ENCODE data around the gene SSUH2. TPM values are rescaled to one million over a fixed set of nuclear protein-coding genes. Genes with fewer than 3 reads are reported as not detected.
"Not testable (repeated sequence)": the region's sequence is repeated elsewhere in the genome, so short reads cannot be mapped to it uniquely, and the experiment has no call there.

Gene SSUH2
- total RNA-seq, 8 experiments from 2014 or later = 0.16 to 1.3 (median 0.37) TPM

DNA sequence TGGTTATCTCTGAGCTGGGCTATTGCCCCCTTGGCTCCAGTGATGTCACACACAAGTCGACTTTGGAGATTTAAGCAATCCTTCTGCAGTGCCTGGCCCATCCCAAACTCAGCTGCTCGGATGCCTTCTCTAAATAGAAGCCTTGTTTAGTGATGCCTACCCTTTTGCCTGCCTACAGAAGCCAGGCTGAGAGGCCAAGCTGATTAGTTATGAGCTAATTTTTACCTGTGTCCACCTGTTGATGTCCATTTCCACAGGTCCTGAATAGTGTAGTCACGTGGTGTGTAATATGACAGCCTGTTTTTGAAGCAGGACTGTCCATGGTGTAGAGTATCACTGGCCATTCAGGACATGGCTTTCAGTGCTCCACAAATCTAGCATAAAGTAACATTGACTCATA is 45.5 kb downstream of the SSUH2 start:
- 0 to 100% (median 65%) methylated on average over 1 to 3 of the region's 3 CpGs; no CpG with 5 or more reads in 4 of the 10 experiments for WGBS, 10 experiments
- Histone ChIP-seq H3K4me3 (no peak overlapping the region), H3K27ac (no peak overlapping the region), H3K4me1 (replicated peaks in 1 of 2) (no peaks in the 10 kb centered on the region)
- ATAC-seq (replicated peaks in 6 of 8) = no peak
- in situ Hi-C loops (cut with MboI; ENCODE audit: low pct_unique_long_range_greater_than_20kb in 2 of 9, low sequenced_read_pairs in 9 of 9, unreplicated experiment in 9 of 9) = no loop called here

DNA sequence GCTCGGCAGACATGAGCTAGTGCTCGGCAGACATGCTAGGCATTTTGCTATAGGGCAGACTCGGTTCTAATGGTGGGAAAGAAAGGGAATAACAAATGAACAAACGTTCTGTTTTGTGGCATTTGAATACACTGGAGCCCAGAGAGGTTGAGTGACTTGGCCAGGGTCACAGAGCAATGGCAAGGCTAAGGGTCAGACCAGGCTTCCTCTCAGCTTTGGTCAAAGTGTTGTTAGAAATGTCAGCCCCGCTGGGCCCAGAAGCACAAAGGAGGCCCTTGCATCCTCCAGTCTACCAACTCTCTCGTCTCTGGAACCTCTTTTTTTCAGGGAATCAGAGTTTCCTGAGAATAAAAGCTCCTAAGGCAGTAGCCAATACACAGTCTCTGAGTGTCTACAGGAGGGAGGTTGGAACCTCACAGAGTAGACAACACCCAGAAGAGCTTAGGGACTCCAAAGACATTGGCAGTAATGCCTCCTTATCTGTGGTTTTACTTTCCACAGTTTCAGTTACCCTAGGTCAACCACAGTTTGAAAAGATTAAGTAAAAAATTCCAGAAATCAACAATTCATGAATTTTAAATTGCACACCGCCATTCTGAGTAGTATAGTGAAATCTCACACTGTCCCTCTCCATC is 47.3 kb downstream of the SSUH2 start:
- WGBS, 10 experiments = 33 to 100% (median 77%) methylated on average over 1 to 5 of the region's 7 CpGs; no CpG with 5 or more reads in 2 of the 10 experiments
- Histone ChIP-seq H3K4me1 (replicated peaks in 1 of 2) (peaks cover 0 to 3% of the 10 kb centered on the region in 2 donors), H3K4me3 (no peak overlapping the region), H3K27ac (no peak overlapping the region)
- ATAC-seq (replicated peaks in 6 of 8) = peak in 2 of 8 experiments; percentile 44 to 49
- in situ Hi-C loops (cut with MboI; ENCODE audit: low pct_unique_long_range_greater_than_20kb in 2 of 9, low sequenced_read_pairs in 9 of 9, unreplicated experiment in 9 of 9) = no loop called here

GRCh38 chr3:8596321-8597218 is 48.0 kb downstream of the SSUH2 start:
- Histone ChIP-seq H3K4me3 (no peak overlapping the region), H3K27ac (no peak overlapping the region), H3K4me1 (replicated peaks in 1 of 2) (peaks cover 0 to 3% of the 10 kb centered on the region in 2 donors)
- ATAC-seq (replicated peaks in 6 of 8) = no peak
- 53 to 86% (median 78%) methylated on average over 1 to 9 of the region's 18 CpGs; no CpG with 5 or more reads in 2 of the 10 experiments for WGBS, 10 experiments
- in situ Hi-C loops (cut with MboI; ENCODE audit: low pct_unique_long_range_greater_than_20kb in 2 of 9, low sequenced_read_pairs in 9 of 9, unreplicated experiment in 9 of 9) = no loop called here

DNA sequence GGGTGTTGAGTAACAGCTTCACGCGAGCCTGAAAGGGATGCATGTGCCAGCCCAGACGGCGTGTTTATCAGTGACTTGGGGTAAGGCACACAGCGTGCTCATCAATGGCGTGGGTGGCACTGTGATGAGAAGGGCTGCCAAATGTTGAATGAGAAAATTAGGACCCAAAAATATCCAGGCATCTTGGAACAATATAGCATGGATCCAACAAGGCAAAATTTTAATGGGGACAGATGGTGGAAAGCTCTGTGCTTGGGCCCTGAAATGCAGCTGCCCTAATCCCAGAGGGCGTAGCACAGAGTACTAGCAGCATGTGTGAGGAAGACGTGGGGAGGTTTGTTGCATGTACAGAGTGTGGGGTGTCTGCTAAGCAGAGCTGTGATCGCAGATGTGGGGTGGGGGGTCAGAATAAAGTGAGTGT is 48.9 kb downstream of the SSUH2 start:
- WGBS, 10 experiments = 0 to 92% (median 49%) methylated on average over 1 to 6 of the region's 9 CpGs; no CpG with 5 or more reads in 4 of the 10 experiments
- H3K4me3 ChIP-seq = no peak overlapping the region
- in situ Hi-C loops (cut with MboI; ENCODE audit: low pct_unique_long_range_greater_than_20kb in 2 of 9, low sequenced_read_pairs in 9 of 9, unreplicated experiment in 9 of 9) = no loop called here
- peak in 2 of 8 experiments; percentile 21 to 46 for ATAC-seq (replicated peaks in 6 of 8)
- no peak overlapping the region for H3K27ac ChIP-seq
- H3K4me1 ChIP-seq (replicated peaks in 1 of 2) = peaks cover 0 to 3% of the 10 kb centered on the region in 2 donors

GRCh38 chr3:8595252-8595651 is 49.3 kb downstream of the SSUH2 start:
- WGBS, 10 experiments = 0 to 67% (median 53%) methylated on average over 1 to 2 of the region's 3 CpGs; no CpG with 5 or more reads in 7 of the 10 experiments
- ATAC-seq (replicated peaks in 6 of 8) = no peak
- H3K4me3 ChIP-seq = no peak overlapping the region
- in situ Hi-C loops (cut with MboI; ENCODE audit: low pct_unique_long_range_greater_than_20kb in 2 of 9, low sequenced_read_pairs in 9 of 9, unreplicated experiment in 9 of 9) = no loop called here
- peaks cover 0 to 3% of the 10 kb centered on the region in 2 donors for H3K4me1 ChIP-seq (replicated peaks in 1 of 2)
- H3K27ac ChIP-seq = no peak overlapping the region

- in situ Hi-C loops (cut with MboI; ENCODE audit: low pct_unique_long_range_greater_than_20kb in 2 of 9, low sequenced_read_pairs in 9 of 9, unreplicated experiment in 9 of 9) = no loop called here
- 33 to 86% (median 60%) methylated on average over 1 to 7 of the region's 9 CpGs; no CpG with 5 or more reads in 1 of the 10 experiments for WGBS, 10 experiments
- Histone ChIP-seq H3K27ac (no peak overlapping the region), H3K4me3 (no peak overlapping the region), H3K4me1 (replicated peaks in 1 of 2) (peaks cover 2 to 3% of the 10 kb centered on the region in 2 donors)
- ATAC-seq (replicated peaks in 6 of 8) = peak in 1 of 8 experiments; percentile 43
Measured at GRCh38 chr3:8593021-8593827, 51.4 kb downstream of the SSUH2 start.

DNA sequence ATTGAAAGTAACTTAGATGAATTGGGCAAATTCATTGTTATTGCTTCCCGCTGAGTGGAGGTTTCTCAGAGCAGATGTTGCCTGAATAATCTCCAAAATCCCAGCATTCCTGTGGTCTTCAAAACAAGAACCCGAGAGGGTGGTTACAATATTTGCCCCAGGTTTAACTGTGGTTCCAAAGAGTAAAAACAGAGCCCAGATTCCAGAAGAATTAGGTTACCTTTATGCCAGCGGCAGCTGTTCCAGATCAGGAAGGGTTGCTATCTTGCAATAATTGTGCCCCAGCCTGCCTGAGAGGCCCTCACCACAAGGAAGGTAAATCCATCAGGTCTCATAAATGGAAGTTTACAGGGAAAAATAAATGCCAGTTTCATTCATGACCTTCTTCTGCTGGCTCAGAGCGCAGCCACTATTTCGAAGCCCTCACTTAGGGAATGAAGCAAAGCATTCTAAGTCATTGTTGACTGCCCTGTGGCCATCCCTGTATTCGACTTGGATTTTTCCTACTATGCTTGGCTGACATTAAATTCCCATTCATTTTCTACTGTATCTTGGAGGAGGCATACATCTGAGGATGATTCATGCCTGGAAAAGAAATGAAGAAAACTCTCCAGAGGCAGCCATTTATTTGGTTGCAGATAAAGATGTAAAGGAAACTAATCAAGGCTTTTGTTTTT is 54.6 kb downstream of the SSUH2 start:
- 0 to 100% (median 72%) methylated on average over 1 to 6 of the region's 6 CpGs; no CpG with 5 or more reads in 1 of the 10 experiments for WGBS, 10 experiments
- Histone ChIP-seq H3K27ac (no peak overlapping the region), H3K4me1 (replicated peaks in 1 of 2) (peaks cover 2 to 3% of the 10 kb centered on the region in 2 donors), H3K4me3 (no peak overlapping the region)
- peak in 5 of 8 experiments; percentile 85 to 92 (median 90) for ATAC-seq (replicated peaks in 6 of 8)
- in situ Hi-C loops (cut with MboI; ENCODE audit: low pct_unique_long_range_greater_than_20kb in 2 of 9, low sequenced_read_pairs in 9 of 9, unreplicated experiment in 9 of 9) = no loop called here

- no peak overlapping the region for H3K27ac ChIP-seq
- no peak overlapping the region for H3K4me3 ChIP-seq
- H3K4me1 ChIP-seq (replicated peaks in 1 of 2) = peaks cover 0 to 2% of the 10 kb centered on the region in 2 donors
- in situ Hi-C loops (cut with MboI; ENCODE audit: low pct_unique_long_range_greater_than_20kb in 2 of 9, low sequenced_read_pairs in 9 of 9, unreplicated experiment in 9 of 9) = no loop called here
- WGBS, 10 experiments = 50 to 93% (median 50%) methylated on average over 2 of the region's 2 CpGs; no CpG with 5 or more reads in 6 of the 10 experiments
- ATAC-seq (replicated peaks in 6 of 8) = no peak
Measured at GRCh38 chr3:8584661-8585060, 59.9 kb downstream of the SSUH2 start.

DNA sequence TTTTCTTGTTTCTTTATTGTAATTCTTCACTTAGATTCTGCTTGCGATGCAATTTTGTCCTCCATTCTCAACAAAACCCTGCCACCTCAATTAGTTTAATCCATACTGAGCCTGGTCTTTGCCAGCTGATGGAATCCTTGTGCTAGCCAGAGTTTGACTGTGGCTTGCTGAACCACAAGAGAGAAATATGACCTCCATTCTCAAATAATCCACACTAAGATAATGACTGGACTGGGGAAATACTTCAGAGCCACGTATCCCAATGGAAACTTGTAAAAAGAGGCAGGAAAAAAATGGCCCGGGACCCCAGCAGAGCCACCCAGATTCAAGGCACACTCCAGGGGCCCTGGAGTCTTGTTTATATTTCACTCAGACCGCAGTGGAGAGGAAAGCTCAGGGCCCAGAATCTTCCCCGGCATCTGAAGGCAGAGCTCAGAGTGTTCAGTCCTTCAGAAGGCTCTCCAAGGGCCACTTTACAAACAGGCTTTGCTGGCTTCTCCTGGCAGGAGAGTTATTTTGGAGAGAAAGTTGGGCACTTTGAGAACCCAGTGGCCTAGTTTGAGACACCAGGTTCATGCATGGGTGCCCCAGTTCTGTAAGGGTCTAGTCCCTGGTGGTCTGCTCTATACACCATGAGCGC is 62.7 kb downstream of the SSUH2 start:
- WGBS, 10 experiments = 62 to 100% (median 91%) methylated on average over 1 to 5 of the region's 6 CpGs; no CpG with 5 or more reads in 2 of the 10 experiments
- H3K4me1 ChIP-seq (replicated peaks in 1 of 2) = no peaks in the 10 kb centered on the region
- H3K4me3 ChIP-seq = no peak overlapping the region
- no peak for ATAC-seq (replicated peaks in 6 of 8)
- in situ Hi-C loops (cut with MboI; ENCODE audit: low pct_unique_long_range_greater_than_20kb in 2 of 9, low sequenced_read_pairs in 9 of 9, unreplicated experiment in 9 of 9) = no loop called here
- H3K27ac ChIP-seq = no peak overlapping the region

DNA sequence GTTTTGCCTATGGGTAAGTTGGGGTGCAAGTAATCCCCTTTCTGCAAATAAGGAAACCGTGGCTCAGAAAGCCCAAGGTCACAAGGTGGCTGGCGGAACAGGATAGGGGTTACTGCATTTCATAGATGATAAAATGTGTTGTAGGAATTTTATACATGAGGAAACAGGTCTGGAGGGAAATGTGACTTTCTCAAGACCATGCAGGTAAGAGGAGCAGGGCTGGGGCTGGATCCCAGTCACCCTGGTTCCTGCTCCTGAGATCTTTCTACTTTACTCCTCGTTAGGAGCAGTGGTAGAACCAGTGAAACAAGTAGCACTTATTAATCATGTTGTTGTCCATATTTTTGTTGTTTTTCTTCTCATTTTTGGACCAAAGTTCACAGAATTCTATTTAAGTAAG is 63.2 kb downstream of the SSUH2 start:
- in situ Hi-C loops (cut with MboI; ENCODE audit: low pct_unique_long_range_greater_than_20kb in 2 of 9, low sequenced_read_pairs in 9 of 9, unreplicated experiment in 9 of 9) = no loop called here
- no peak for ATAC-seq (replicated peaks in 6 of 8)
- WGBS, 10 experiments = 62 to 100% (median 75%) methylated on average over 1 to 3 of the region's 3 CpGs; no CpG with 5 or more reads in 1 of the 10 experiments
- no peaks in the 10 kb centered on the region for H3K4me1 ChIP-seq (replicated peaks in 1 of 2)
- no peak overlapping the region for H3K4me3 ChIP-seq
- H3K27ac ChIP-seq = no peak overlapping the region

- H3K4me3 ChIP-seq; in situ Hi-C loops (cut with MboI; ENCODE audit: low pct_unique_long_range_greater_than_20kb in 2 of 9, low sequenced_read_pairs in 9 of 9, unreplicated experiment in 9 of 9); ATAC-seq (replicated peaks in 6 of 8); H3K4me1 ChIP-seq (replicated peaks in 1 of 2); H3K27ac ChIP-seq: not testable (repeated sequence)
- 50 to 100% (median 86%) methylated on average over 1 to 5 of the region's 5 CpGs; no CpG with 5 or more reads in 1 of the 10 experiments for WGBS, 10 experiments
Measured at GRCh38 chr3:8580434-8580833, 64.2 kb downstream of the SSUH2 start.

DNA sequence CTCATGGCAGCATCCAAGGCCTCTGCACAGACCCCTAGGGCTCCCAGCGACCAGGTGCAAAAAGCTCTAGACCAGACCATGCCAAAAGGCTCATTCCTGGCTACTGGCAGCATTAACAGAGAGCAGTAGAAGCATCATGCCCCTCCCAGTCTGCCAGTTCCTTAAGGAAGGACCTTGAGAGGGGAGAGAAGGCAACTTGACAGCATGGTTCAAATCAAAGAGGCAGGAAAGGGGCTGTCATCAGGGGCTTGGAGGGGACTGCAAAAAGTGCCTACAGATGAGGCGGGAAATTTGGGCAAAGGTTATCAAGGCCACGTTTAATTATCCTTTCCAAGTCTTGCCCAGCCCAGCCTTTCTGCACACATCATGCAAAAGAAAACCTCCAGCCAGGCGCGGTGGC is 64.7 kb downstream of the SSUH2 start:
- no peak overlapping the region for H3K27ac ChIP-seq
- ATAC-seq (replicated peaks in 6 of 8) = no peak
- in situ Hi-C loops (cut with MboI; ENCODE audit: low pct_unique_long_range_greater_than_20kb in 2 of 9, low sequenced_read_pairs in 9 of 9, unreplicated experiment in 9 of 9) = no loop called here
- no peak overlapping the region for H3K4me3 ChIP-seq
- WGBS, 10 experiments = 17 to 100% (median 89%) methylated on average over 1 to 3 of the region's 5 CpGs; no CpG with 5 or more reads in 4 of the 10 experiments
- no peaks in the 10 kb centered on the region for H3K4me1 ChIP-seq (replicated peaks in 1 of 2)

Measured in motor neuron (in vitro differentiated cells).